ENCODE measurements around the gene MYCN.

MYCN gene

GRCh38 chr2:15976354-15976753 lies 36.0 kb downstream of the MYCN start:
- DNase-seq (ENCODE audit: low read depth): no peak

GRCh38 chr2:15979051-15979758 lies 38.9 kb downstream of the MYCN start:
- no peak for DNase-seq (ENCODE audit: low read depth)

GRCh38 chr2:15979759-15980604 lies 39.6 kb downstream of the MYCN start:
- no peak for DNase-seq (ENCODE audit: low read depth)

- no peak for DNase-seq (ENCODE audit: low read depth)
These were observed 40.3 kb downstream of the MYCN start for GRCh38 chr2:15980605-15981098.

GRCh38 chr2:15981646-15982045 lies 41.3 kb downstream of the MYCN start:
- no peak for DNase-seq (ENCODE audit: low read depth)

GRCh38 chr2:15982285-15983044 lies 42.1 kb downstream of the MYCN start:
- no peak for DNase-seq (ENCODE audit: low read depth)

- no peak for DNase-seq (ENCODE audit: low read depth)
These were observed 43.1 kb downstream of the MYCN start for GRCh38 chr2:15983496-15983895.

GRCh38 chr2:15984368-15985255 lies 44.3 kb downstream of the MYCN start:
- no peak for DNase-seq (ENCODE audit: low read depth)

GRCh38 chr2:15985531-15985930 lies 45.2 kb downstream of the MYCN start:
- DNase-seq (ENCODE audit: low read depth): no peak

- no peak for DNase-seq (ENCODE audit: low read depth)
These were observed 45.8 kb downstream of the MYCN start for GRCh38 chr2:15986068-15986560.

GRCh38 chr2:15986644-15987043 lies 46.3 kb downstream of the MYCN start:
- DNase-seq (ENCODE audit: low read depth): no peak

- no peak for DNase-seq (ENCODE audit: low read depth)
These were observed 48.4 kb downstream of the MYCN start for GRCh38 chr2:15988733-15989132.

GRCh38 chr2:15989559-15989958 lies 49.2 kb downstream of the MYCN start:
- DNase-seq (ENCODE audit: low read depth): no peak

GRCh38 chr2:15990151-15991101 lies 50.1 kb downstream of the MYCN start:
- DNase-seq (ENCODE audit: low read depth): no peak

- DNase-seq (ENCODE audit: low read depth): no peak
These were observed 50.9 kb downstream of the MYCN start for GRCh38 chr2:15991231-15991630.

- no peak for DNase-seq (ENCODE audit: low read depth)
These were observed 52.3 kb downstream of the MYCN start for GRCh38 chr2:15992457-15993231.

- DNase-seq (ENCODE audit: low read depth): no peak
These were observed 52.9 kb downstream of the MYCN start for GRCh38 chr2:15993232-15993610.

- DNase-seq (ENCODE audit: low read depth): no peak
These were observed 53.3 kb downstream of the MYCN start for GRCh38 chr2:15993666-15994065.

- DNase-seq (ENCODE audit: low read depth): no peak
These were observed 55.3 kb downstream of the MYCN start for GRCh38 chr2:15995603-15996002.

Data from GM04503 (cell line).